HG03135 (cell line): ENCODE data around the gene LTBP1.
A peak's percentile ranks its signal among the peaks of the same experiment; 100 is the strongest.

ENCODE experiments used
- ATAC-seq: cut with Tn5 transposase; IDR thresholded peaks from one replicate; pipeline ENCODE4 v1.9.1; 2021; ENCODE audit warnings: mild to moderate bottlenecking, moderate library complexity; ENCODE audit not compliant: unreplicated experiment

LTBP1 gene

DNA sequence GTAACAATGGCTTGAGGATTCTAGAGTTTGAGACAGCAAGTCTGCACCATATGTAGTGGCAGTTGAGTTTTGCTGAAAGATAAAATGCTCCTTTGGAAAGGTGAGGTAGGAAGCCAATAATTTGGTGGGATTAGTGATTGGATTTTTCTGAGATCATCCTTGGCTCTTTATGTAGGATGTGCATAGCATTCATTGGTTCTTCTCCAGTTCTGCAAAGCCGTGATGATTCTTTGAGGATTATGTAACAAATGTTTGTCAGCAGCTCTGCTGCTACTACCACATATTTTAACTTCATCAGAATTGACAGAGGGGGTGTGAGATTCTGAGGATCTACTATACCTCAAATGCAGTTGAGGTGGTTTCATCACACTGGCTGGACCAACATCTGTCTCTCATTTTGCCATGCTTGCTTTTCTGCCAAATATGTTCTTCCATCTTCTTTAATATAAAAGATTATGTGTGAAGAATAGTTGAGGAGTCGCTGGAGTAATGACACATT, 340.8 kb downstream of the LTBP1 start:
- no peak for ATAC-seq

DNA sequence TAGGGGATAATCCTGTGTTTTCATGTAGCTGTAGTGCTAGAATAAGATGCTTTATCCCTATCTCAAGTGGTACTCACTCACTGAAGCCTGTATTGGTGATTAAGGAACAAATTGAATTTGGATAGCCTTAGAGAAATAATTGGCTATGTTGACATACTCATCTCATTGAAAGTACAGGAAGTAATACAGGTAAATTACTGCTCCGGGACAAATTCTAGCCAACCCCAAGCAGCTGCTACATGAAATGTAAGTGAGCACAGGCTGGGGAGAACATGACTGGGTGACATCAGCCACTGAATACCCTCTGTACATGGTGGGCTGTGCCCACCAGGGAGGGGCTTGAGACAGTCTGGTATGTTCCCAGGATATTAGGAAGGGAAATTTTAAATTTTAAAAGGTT, 341.3 kb downstream of the LTBP1 start:
- ATAC-seq: no peak

GRCh38 chr2:33289961-33290360, 343.2 kb downstream of the LTBP1 start:
- no peak for ATAC-seq

- ATAC-seq: no peak
Observed at GRCh38 chr2:33291278-33292013, 344.7 kb downstream of the LTBP1 start.

- ATAC-seq: no peak
Observed at GRCh38 chr2:33292063-33292462, 345.3 kb downstream of the LTBP1 start.

DNA sequence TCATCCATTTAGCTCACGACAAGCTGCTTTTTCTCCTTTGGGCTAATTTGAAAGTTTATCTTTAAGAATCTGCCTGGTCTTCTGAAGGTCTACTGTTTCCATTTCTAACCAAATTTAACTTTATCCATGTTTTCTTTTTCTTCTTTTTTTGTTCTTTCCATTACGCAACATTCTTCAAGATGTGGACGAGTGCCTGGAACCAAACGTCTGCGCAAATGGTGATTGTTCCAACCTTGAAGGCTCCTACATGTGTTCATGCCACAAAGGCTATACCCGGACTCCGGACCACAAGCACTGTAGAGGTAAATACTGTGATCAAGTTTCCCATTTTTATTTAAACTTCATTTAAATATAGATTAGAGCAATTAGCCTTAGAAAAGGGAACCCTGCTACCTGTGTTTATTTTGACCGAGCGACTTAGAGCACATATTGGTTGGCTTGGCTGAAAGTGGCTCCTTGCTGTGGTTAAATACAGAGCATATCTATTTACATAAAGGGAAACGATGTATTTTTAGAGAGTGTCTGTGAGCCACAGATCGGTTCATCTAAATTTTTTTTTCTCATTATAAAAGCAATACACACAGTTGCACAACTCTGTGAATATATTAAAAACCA, 346.3 kb downstream of the LTBP1 start:
- no peak for ATAC-seq

DNA sequence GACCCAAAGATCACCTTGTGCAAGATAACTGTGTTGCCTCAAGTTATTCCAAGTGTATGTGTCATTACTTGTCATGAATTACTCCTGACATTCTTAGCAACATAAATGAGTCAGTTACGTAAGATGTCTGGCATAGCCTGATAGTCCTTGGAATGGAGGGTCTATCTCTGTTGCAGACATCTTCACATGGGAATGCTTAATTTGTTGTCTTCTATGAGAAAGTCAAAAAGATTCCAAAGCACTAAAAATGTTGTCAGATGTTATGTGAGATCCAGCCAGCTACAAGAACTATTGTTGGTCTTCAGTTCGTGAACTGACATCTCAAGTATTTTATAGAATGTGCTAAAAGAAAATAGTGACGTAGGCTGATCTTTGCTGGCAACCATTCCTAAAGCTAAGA, 351.5 kb downstream of the LTBP1 start:
- no peak for ATAC-seq

DNA sequence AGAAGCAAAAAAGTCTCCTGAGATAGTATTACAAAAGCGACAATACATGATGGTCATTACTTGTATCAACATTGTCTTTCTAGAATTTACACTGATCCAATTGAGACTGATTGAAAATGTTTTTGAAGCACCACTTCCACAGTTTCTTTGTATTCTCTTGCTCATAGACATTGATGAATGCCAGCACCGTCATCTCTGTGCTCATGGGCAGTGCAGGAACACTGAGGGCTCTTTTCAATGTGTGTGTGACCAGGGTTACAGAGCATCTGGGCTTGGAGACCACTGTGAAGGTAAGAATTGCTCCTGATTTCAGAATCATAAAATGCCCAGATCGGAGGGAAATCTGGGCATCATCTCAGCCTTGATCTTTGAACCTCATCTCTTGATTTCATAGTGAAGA, 354.6 kb downstream of the LTBP1 start:
- ATAC-seq: no peak

- no peak for ATAC-seq
Observed at GRCh38 chr2:33302348-33302747, 355.6 kb downstream of the LTBP1 start.

DNA sequence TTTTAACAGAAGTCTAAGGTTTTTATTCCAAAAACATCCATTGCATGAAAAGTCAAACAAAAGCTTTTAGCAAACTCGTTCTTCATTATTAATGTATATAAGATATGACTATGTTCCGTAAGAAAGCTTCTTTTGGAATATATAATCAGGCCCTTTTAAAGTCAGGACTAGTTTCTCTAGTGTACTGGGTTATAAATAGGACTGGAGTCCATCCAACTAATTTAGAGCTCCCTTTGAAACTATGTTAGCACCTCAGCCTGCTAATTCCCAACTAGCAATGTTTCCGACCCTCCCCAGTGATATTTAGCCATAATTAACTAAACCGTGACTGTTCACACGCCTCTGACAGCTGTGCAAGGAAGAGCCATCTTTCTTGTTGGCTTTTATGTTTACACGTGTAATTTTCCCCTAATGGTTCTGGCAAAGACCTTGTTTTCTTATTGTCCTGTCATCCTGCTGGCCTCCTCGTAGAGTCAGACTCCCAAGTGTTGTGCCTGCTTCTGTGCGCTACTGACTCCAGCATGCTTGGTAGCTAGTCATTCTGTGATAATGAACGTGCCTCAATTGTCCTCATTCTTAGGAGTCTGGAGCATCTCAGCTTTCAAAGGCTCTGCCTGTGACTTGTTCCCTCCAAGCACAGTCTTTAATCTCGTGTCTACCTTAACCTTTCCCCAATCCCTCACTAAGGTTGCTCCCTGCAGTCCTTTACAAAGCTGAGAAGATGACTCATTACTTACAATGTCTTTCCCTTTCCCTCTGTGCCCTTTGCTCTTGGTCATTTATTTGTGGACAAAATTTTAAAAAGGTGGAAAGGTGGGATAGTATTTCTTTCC, 357.5 kb downstream of the LTBP1 start:
- no peak for ATAC-seq

DNA sequence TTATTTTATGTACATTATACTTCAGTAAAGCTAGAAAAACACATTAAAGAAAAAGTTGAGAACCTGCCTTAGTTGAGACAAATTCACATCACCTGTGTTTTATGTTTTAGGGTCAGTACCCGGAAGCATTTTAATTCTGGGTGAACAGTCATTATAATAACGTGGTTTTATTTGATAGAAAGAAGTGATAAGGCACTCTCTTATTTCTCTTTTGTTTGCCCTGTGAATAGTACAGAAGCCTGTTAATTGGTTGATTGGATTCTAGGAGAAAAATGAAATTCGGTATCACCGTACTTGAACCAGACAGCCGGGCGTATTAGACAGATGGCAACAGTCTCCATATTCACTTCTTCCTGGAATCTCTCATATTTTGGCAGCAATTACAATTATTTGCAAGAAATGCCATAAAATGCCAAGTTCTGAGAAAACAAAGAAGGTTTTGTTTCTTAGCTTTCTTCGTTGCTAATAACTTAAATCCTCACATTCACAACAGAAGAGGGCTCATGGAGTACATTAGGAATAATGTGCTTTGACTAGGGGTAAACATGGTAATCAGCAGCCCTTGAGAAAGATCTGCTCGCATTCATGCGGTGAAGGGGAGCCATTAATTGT, 361.0 kb downstream of the LTBP1 start:
- no peak for ATAC-seq

DNA sequence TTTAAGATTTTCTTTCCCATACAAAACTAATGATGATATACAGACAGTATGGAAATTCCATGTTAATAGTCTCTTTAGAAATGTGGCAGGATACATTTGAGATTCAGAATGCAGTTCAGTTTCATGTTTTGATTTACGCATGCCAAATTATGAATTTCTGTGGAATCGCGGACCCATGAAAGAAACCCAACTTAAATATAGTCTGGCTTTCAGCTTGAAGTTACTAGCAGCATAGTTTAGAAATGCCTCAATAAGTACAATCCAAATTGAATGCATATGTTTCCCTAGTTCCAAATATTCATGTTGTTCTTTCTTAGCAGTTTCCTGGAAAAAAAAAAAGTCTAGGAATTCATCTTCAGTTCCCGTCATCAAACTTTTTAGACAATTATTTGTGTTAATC, 365.6 kb downstream of the LTBP1 start:
- ATAC-seq: no peak

DNA sequence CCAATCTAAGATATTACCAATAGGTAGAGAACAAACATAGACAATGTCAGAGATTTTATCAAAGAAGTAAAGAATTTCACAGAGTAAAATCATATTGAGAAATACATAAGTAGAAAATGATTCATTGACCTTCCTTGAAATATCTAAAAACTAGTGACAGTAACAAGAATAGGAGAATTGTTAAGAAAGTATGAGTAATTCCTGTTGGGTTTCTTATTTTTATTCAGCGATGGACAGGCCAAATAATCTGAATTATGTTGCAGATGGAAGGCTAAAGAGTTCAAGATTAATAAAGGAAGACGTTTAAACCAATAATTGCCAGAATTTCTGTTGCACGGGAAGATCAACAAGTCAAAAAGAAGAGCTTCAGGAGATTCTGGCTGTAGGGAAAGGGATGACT, 366.3 kb downstream of the LTBP1 start:
- ATAC-seq: no peak

- ATAC-seq: no peak
Observed at GRCh38 chr2:33314541-33314940, 367.8 kb downstream of the LTBP1 start.

DNA sequence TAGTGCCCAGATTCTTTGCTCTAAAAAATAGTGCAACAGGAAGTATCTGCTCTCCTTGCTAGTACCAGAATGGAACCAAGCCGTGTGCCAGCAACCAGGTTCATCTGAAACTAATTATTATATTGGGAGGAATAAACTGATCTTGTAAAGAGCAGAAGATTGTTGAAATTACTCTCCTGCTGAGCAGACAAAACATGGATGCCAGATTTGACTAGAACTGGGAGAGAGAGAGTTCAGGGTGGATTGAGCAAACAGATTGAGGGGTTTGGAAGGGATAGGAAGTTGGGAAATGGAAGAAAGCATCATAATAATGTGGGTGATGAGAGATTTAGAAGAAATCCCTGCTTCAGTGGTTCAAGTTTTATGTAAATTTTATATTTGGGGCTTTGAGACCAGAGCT, 369.6 kb downstream of the LTBP1 start:
- no peak for ATAC-seq

DNA sequence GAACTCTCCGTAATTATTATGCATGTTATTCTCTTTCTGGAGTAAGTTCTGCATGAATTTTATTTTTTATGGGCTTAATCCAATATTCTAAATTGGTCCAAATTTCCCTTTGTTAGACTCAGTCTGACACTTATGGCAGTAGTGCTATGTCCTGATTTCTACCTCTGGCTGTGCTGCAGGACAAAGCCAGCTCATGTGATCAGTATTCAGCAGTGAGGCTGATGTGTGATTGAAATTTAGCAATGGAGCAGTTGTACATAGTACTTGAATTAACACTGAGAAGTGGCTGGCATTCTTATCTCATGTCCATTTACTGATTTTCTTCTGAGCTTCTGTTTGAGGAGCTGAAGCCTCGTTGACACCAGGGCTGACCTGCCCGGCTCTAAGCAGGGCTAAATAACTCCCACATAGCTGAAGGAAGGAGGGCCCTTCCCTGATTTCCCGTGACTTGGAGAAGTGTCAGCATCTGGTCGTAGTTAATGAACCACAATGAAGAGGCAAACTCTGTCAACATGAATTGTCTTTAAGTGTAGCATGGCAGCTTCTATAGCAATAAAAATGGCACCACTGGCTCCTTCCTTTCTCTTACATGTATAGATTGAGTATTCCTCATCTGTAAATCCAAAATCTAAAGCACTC, 370.7 kb downstream of the LTBP1 start:
- no peak for ATAC-seq

DNA sequence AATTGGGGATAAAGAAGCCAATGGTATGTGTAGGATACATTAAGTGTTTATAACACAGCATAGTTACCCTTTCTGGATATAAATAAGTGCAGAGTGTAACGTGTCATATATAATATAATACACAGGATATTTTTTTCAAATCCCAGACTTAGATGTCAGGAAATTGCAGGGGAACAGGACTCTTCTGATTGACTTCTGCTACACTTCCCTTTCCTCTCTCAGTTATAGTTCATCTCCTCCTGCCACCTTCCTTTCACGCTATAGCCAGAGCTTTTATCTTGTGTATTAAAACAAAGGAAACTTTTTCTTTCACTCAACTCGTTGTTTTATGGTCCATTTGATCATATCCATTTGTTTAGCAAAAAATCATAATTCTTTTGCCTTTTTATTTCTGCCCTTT, 371.7 kb downstream of the LTBP1 start:
- ATAC-seq: no peak

DNA sequence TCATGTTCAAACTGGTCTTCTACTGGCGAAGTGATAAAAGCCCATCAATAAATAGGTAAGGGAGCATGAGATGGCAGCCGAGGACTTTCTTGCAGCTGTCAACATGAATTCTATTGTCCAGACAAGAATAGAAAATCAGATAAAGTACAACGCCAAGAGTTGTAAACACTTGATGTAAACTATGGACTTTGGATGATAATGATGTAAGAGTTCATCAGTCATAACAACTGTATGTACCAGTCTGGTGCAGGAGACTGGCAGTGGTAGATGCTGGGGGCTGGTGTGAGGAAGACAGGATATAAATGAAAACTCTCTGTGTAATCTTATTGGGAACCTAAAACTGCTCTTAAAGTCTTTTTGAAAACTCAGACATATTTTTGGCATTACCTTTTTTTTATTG, 373.8 kb downstream of the LTBP1 start:
- no peak for ATAC-seq

GRCh38 chr2:33321236-33321771, 374.6 kb downstream of the LTBP1 start:
- peak; percentile 58 for ATAC-seq

DNA sequence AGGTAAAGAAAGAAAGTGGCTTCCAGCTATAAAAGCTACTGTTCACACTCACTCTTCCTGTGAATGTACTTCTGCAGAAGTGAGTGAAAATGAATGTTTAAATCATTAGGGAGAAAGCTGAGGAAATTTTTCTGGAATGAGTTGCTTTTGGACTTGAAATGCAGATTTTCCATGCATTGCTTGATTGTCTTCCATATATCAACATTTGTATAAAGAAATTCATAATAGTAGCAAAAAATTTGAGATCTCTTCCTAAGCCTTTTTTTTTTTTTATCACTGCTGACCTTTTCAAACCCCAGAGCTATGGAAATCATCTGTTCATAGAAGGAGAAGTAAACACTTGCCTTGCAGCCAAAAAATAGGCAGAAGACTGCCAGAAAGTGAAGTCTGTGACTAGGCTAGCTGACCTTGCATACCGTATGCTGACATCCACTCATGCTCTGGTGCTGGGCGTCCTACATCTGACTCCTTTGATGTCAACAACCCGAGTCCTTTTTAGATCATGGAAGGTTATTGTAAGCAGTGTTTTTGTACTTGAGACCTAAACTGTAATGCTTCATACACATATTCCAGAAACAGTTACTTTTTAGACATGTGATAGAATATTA, 375.2 kb downstream of the LTBP1 start:
- ATAC-seq: no peak
